Neural progenitor cell (in vitro differentiated cells): ENCODE results near the gene CAMK1.

Source experiments
- EZH2 ChIP-seq: fragments of 200-600 bp; sonication (generic); IDR thresholded peaks from 2 replicates; pipeline ENCODE4 v1.6.1; 2017; ENCODE audit warnings: antibody characterized with exemption, mild to moderate bottlenecking, moderate library complexity
- TF ChIP-seq, protein P1 (sequence below): fragments of 200-600 bp; sonication (generic); IDR thresholded peaks from 2 replicates; pipeline ENCODE4 v1.5.1; 2017; ENCODE audit warnings: antibody characterized with exemption, mild to moderate bottlenecking

DNA sequence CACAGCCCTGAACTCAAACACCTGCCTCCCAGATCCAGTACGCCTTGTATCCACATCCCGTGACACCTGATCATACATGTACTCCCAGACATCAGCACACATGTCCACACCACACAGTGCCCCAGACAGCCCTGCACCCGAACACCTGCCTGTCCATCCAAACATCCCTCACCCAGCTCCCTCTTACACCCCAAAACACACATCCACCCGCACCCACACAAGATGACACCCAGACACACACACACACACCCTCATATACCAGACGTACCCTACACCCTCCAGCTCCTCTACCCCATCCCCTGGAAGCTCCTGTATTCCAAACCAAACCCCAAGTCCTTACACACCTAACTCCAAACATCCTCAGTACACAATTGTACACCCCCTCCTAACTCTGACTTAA, 735 bp downstream of the CAMK1 start:
- TF ChIP-seq, protein P1, sequence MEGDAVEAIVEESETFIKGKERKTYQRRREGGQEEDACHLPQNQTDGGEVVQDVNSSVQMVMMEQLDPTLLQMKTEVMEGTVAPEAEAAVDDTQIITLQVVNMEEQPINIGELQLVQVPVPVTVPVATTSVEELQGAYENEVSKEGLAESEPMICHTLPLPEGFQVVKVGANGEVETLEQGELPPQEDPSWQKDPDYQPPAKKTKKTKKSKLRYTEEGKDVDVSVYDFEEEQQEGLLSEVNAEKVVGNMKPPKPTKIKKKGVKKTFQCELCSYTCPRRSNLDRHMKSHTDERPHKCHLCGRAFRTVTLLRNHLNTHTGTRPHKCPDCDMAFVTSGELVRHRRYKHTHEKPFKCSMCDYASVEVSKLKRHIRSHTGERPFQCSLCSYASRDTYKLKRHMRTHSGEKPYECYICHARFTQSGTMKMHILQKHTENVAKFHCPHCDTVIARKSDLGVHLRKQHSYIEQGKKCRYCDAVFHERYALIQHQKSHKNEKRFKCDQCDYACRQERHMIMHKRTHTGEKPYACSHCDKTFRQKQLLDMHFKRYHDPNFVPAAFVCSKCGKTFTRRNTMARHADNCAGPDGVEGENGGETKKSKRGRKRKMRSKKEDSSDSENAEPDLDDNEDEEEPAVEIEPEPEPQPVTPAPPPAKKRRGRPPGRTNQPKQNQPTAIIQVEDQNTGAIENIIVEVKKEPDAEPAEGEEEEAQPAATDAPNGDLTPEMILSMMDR, result no peak
- no peak for TF ChIP-seq EZH2
